ENCODE results near the gene PPP2R2C.

PPP2R2C gene

GRCh38 chr4:6389142-6389825 lies 83.1 kb downstream of the PPP2R2C start:
- no peak overlapping the region for H3K4me3 ChIP-seq (ENCODE audit: low read length)
- H3K9ac ChIP-seq (ENCODE audit: low read depth, low read length), result no peak overlapping the region
- H3K36me3 ChIP-seq (ENCODE audit: insufficient read depth, low read depth, low read length), result no peaks in the 10 kb centered on the region
- H3K9me3 ChIP-seq (ENCODE audit: insufficient read depth, low read depth, low read length), result no peaks in the 10 kb centered on the region
- no peaks in the 10 kb centered on the region for H3K27me3 ChIP-seq (ENCODE audit: insufficient read depth, low read length)
- H3K27ac ChIP-seq (ENCODE audit: low read length), result no peak overlapping the region
- H3K4me1 ChIP-seq (ENCODE audit: insufficient read depth, low read length), result no peaks in the 10 kb centered on the region

GRCh38 chr4:6388713-6389112 lies 83.7 kb downstream of the PPP2R2C start:
- Histone ChIP-seq H3K27ac (ENCODE audit: low read length) (no peak overlapping the region), H3K36me3 (ENCODE audit: insufficient read depth, low read depth, low read length) (no peaks in the 10 kb centered on the region), H3K9me3 (ENCODE audit: insufficient read depth, low read depth, low read length) (no peaks in the 10 kb centered on the region), H3K4me1 (ENCODE audit: insufficient read depth, low read length) (no peaks in the 10 kb centered on the region), H3K9ac (ENCODE audit: low read depth, low read length) (no peak overlapping the region), H3K27me3 (ENCODE audit: insufficient read depth, low read length) (no peaks in the 10 kb centered on the region), H3K4me3 (ENCODE audit: low read length) (no peak overlapping the region)

- Histone ChIP-seq H3K4me1 (ENCODE audit: insufficient read depth, low read length) (no peaks in the 10 kb centered on the region), H3K4me3 (ENCODE audit: low read length) (no peak overlapping the region), H3K9me3 (ENCODE audit: insufficient read depth, low read depth, low read length) (no peaks in the 10 kb centered on the region), H3K36me3 (ENCODE audit: insufficient read depth, low read depth, low read length) (no peaks in the 10 kb centered on the region), H3K27ac (ENCODE audit: low read length) (no peak overlapping the region), H3K9ac (ENCODE audit: low read depth, low read length) (no peak overlapping the region), H3K27me3 (ENCODE audit: insufficient read depth, low read length) (no peaks in the 10 kb centered on the region)
Measured at GRCh38 chr4:6387946-6388345, 84.5 kb downstream of the PPP2R2C start.

GRCh38 chr4:6386091-6386490 lies 86.3 kb downstream of the PPP2R2C start:
- no peaks in the 10 kb centered on the region for H3K4me1 ChIP-seq (ENCODE audit: insufficient read depth, low read length)
- no peak overlapping the region for H3K27ac ChIP-seq (ENCODE audit: low read length)
- H3K9ac ChIP-seq (ENCODE audit: low read depth, low read length), result no peak overlapping the region
- no peaks in the 10 kb centered on the region for H3K36me3 ChIP-seq (ENCODE audit: insufficient read depth, low read depth, low read length)
- no peaks in the 10 kb centered on the region for H3K27me3 ChIP-seq (ENCODE audit: insufficient read depth, low read length)
- no peaks in the 10 kb centered on the region for H3K9me3 ChIP-seq (ENCODE audit: insufficient read depth, low read depth, low read length)
- no peak overlapping the region for H3K4me3 ChIP-seq (ENCODE audit: low read length)

- Histone ChIP-seq H3K4me3 (ENCODE audit: low read length) (no peak overlapping the region), H3K4me1 (ENCODE audit: insufficient read depth, low read length) (no peaks in the 10 kb centered on the region), H3K9ac (ENCODE audit: low read depth, low read length) (no peak overlapping the region), H3K36me3 (ENCODE audit: insufficient read depth, low read depth, low read length) (no peaks in the 10 kb centered on the region), H3K27me3 (ENCODE audit: insufficient read depth, low read length) (no peaks in the 10 kb centered on the region), H3K9me3 (ENCODE audit: insufficient read depth, low read depth, low read length) (no peaks in the 10 kb centered on the region), H3K27ac (ENCODE audit: low read length) (no peak overlapping the region)
Measured at GRCh38 chr4:6385288-6385687, 87.1 kb downstream of the PPP2R2C start.

- Histone ChIP-seq H3K4me3 (ENCODE audit: low read length) (no peak overlapping the region), H3K36me3 (ENCODE audit: insufficient read depth, low read depth, low read length) (no peaks in the 10 kb centered on the region)
Measured at GRCh38 chr4:6384541-6384940, 87.9 kb downstream of the PPP2R2C start.

GRCh38 chr4:6383929-6384328 lies 88.5 kb downstream of the PPP2R2C start:
- no peak overlapping the region for H3K9ac ChIP-seq (ENCODE audit: low read depth, low read length)
- H3K27ac ChIP-seq (ENCODE audit: low read length), result no peak overlapping the region
- H3K27me3 ChIP-seq (ENCODE audit: insufficient read depth, low read length), result no peaks in the 10 kb centered on the region
- H3K4me1 ChIP-seq (ENCODE audit: insufficient read depth, low read length), result no peaks in the 10 kb centered on the region
- no peak overlapping the region for H3K4me3 ChIP-seq (ENCODE audit: low read length)
- H3K36me3 ChIP-seq (ENCODE audit: insufficient read depth, low read depth, low read length), result no peaks in the 10 kb centered on the region
- no peaks in the 10 kb centered on the region for H3K9me3 ChIP-seq (ENCODE audit: insufficient read depth, low read depth, low read length)

More at GRCh38 chr4:6384541-6384940, 87.9 kb downstream of the PPP2R2C start:
- Histone ChIP-seq H3K4me1 (ENCODE audit: insufficient read depth, low read length) (no peaks in the 10 kb centered on the region), H3K9ac (ENCODE audit: low read depth, low read length) (no peak overlapping the region), H3K9me3 (ENCODE audit: insufficient read depth, low read depth, low read length) (no peaks in the 10 kb centered on the region), H3K27me3 (ENCODE audit: insufficient read depth, low read length) (no peaks in the 10 kb centered on the region), H3K27ac (ENCODE audit: low read length) (no peak overlapping the region)

GRCh38 chr4:6383009-6383404 lies 89.4 kb downstream of the PPP2R2C start:
- no peaks in the 10 kb centered on the region for H3K27me3 ChIP-seq (ENCODE audit: insufficient read depth, low read length)
- no peaks in the 10 kb centered on the region for H3K4me1 ChIP-seq (ENCODE audit: insufficient read depth, low read length)
- no peak overlapping the region for H3K4me3 ChIP-seq (ENCODE audit: low read length)
- no peak overlapping the region for H3K9ac ChIP-seq (ENCODE audit: low read depth, low read length)
- no peaks in the 10 kb centered on the region for H3K36me3 ChIP-seq (ENCODE audit: insufficient read depth, low read depth, low read length)
- no peak overlapping the region for H3K27ac ChIP-seq (ENCODE audit: low read length)
- no peaks in the 10 kb centered on the region for H3K9me3 ChIP-seq (ENCODE audit: insufficient read depth, low read depth, low read length)

- Histone ChIP-seq H3K9ac (ENCODE audit: low read depth, low read length) (no peak overlapping the region), H3K4me1 (ENCODE audit: insufficient read depth, low read length) (no peaks in the 10 kb centered on the region), H3K27me3 (ENCODE audit: insufficient read depth, low read length) (no peaks in the 10 kb centered on the region), H3K36me3 (ENCODE audit: insufficient read depth, low read depth, low read length) (no peaks in the 10 kb centered on the region), H3K4me3 (ENCODE audit: low read length) (no peak overlapping the region), H3K27ac (ENCODE audit: low read length) (no peak overlapping the region), H3K9me3 (ENCODE audit: insufficient read depth, low read depth, low read length) (no peaks in the 10 kb centered on the region)
Measured at GRCh38 chr4:6381571-6382123, 90.8 kb downstream of the PPP2R2C start.

- Histone ChIP-seq H3K27ac (ENCODE audit: low read length) (no peak overlapping the region), H3K4me1 (ENCODE audit: insufficient read depth, low read length) (no peaks in the 10 kb centered on the region), H3K9me3 (ENCODE audit: insufficient read depth, low read depth, low read length) (no peaks in the 10 kb centered on the region), H3K4me3 (ENCODE audit: low read length) (no peak overlapping the region), H3K36me3 (ENCODE audit: insufficient read depth, low read depth, low read length) (no peaks in the 10 kb centered on the region), H3K27me3 (ENCODE audit: insufficient read depth, low read length) (no peaks in the 10 kb centered on the region), H3K9ac (ENCODE audit: low read depth, low read length) (no peak overlapping the region)
Measured at GRCh38 chr4:6380746-6381410, 91.5 kb downstream of the PPP2R2C start.

GRCh38 chr4:6379767-6380745 lies 92.4 kb downstream of the PPP2R2C start:
- H3K36me3 ChIP-seq (ENCODE audit: insufficient read depth, low read depth, low read length), result no peaks in the 10 kb centered on the region

More at GRCh38 chr4:6379767-6380745, 92.4 kb downstream of the PPP2R2C start:
- Histone ChIP-seq H3K4me1 (ENCODE audit: insufficient read depth, low read length) (no peaks in the 10 kb centered on the region), H3K4me3 (ENCODE audit: low read length) (no peak overlapping the region; the same call in 1 of the 2 replicates), H3K9ac (ENCODE audit: low read depth, low read length) (no peak overlapping the region), H3K27me3 (ENCODE audit: insufficient read depth, low read length) (no peaks in the 10 kb centered on the region), H3K27ac (ENCODE audit: low read length) (no peak overlapping the region), H3K9me3 (ENCODE audit: insufficient read depth, low read depth, low read length) (no peaks in the 10 kb centered on the region)

All from iPS-20b (cell line).